ENCODE measurements around the gene GNG2. TPM values are rescaled to one million over a fixed set of nuclear protein-coding genes. Genes with fewer than 3 reads are reported as not detected.

The GNG2 gene
- total and polyA plus RNA-seq, 2 of the 8 experiments (the other 6 are each of a cell fraction or from before 2014, with no cell fraction given): 8.2 to 17.9 TPM

GRCh38 chr14:51939226-51939625 is 78.8 kb downstream of the GNG2 start:
- FAIRE-seq: no peak

More at GRCh38 chr14:51939226-51939625, 78.8 kb downstream of the GNG2 start:
- no peak for DNase-seq (ENCODE audit: low read depth in 1 of 2, low spot score in 2 of 2)
- POLR2A ChIA-PET (ENCODE audit: partially characterized antibody): interaction anchor here (0.6 kb wide), 1 partner anchor 46 kb away, joined by 3 read pairs; no protein-coding TSS in a partner anchor
- no peak overlapping the region for H4K8ac ChIP-seq (ENCODE audit: extremely low read depth, insufficient read depth, low read length)
- CTCF ChIA-PET (ENCODE audit: partially characterized antibody): interaction anchor here (1.2 to 1.7 kb wide), 2 partner anchors 14 to 163 kb away, joined by 4 to 5 read pairs; no protein-coding TSS in a partner anchor
- H3K79me2 ChIP-seq (ENCODE audit: control insufficient read depth in 1 of 2, insufficient read depth in 2 of 2, low read length in 2 of 2): no peaks in the 10 kb centered on the region
- 91% methylated on average over 6 of the region's 6 CpGs; no CpG with 5 or more reads in 1 of the 2 experiments for WGBS, 2 experiments (ENCODE audit: extremely low coverage in 1 of 2, insufficient coverage in 1 of 2, insufficient read length in 1 of 2, insufficient replicate concordance in 2 of 2, low coverage in 1 of 2, low lambda C conversion rate in 2 of 2, missing lambda C conversion rate in 1 of 2)
- H2BK5ac ChIP-seq (ENCODE audit: low read depth, low read length): no peak overlapping the region
- H2AK5ac ChIP-seq (ENCODE audit: low read depth, low read length): no peak overlapping the region
- H3K27me3 ChIP-seq (replicated peaks in 1 of 4; ENCODE audit: control insufficient read depth in 3 of 4, extremely low read depth in 1 of 4, insufficient read depth in 3 of 4, low read length in 3 of 4): no peaks in the 10 kb centered on the region
- no peak overlapping the region for H4K5ac ChIP-seq (ENCODE audit: insufficient read length, low read depth, low read length)
- no peaks in the 10 kb centered on the region for H3K36me3 ChIP-seq (ENCODE audit: control insufficient read depth in 2 of 4, insufficient read depth in 4 of 4, low read length in 3 of 4)
- no peak for TF ChIP-seq KDM1A (IDR thresholded peaks at IDR 0.05; ENCODE audit: borderline replicate concordance, low read length)
- no peak for TF ChIP-seq ASH2L (IDR thresholded peaks at IDR 0.05; ENCODE audit: low read length)
- TF ChIP-seq CREB1 (IDR thresholded peaks at IDR 0.05): no peak
- no peak for TF ChIP-seq SP2 (IDR thresholded peaks at IDR 0.05; ENCODE audit: low read length)
- no peak for TF ChIP-seq RXRA (IDR thresholded peaks at IDR 0.05; ENCODE audit: insufficient read depth, low read depth, low read length)
- TF ChIP-seq BCL11A (IDR thresholded peaks at IDR 0.05; ENCODE audit: low read depth in 2 of 2, low read length in 2 of 2): no peak
- no peak for TF ChIP-seq BACH1 (IDR thresholded peaks at IDR 0.05; ENCODE audit: low read length)
- TF ChIP-seq ATF3 (IDR thresholded peaks at IDR 0.05; ENCODE audit: insufficient read depth, low read depth, low read length): no peak
- TF ChIP-seq E2F6 (IDR thresholded peaks at IDR 0.05): no peak
- no peak for TF ChIP-seq HDAC2 (IDR thresholded peaks at IDR 0.05; ENCODE audit: borderline replicate concordance in 1 of 2, low read depth in 2 of 2, low read length in 2 of 2)
- TF ChIP-seq SP1 (IDR thresholded peaks at IDR 0.05; ENCODE audit: low read depth, low read length): no peak
- no peak for TF ChIP-seq RNF2 (IDR thresholded peaks at IDR 0.05; ENCODE audit: borderline replicate concordance, low read depth, low read length, missing control alignments, poor library complexity, severe bottlenecking)
- no peak overlapping the region for H3K27ac ChIP-seq (ENCODE audit: low read depth, low read length)
- H2BK20ac ChIP-seq (ENCODE audit: low read length): no peak overlapping the region
- H3K14ac ChIP-seq (ENCODE audit: insufficient read length): no peak overlapping the region
- no peak overlapping the region for H2BK12ac ChIP-seq (ENCODE audit: low read depth, low read length)
- no peak overlapping the region for H3K23ac ChIP-seq (ENCODE audit: insufficient read length)
- H2BK15ac ChIP-seq (ENCODE audit: low read length): no peak overlapping the region
- no peaks in the 10 kb centered on the region; the same call in 1 of the 2 replicates for H3K23me2 ChIP-seq (ENCODE audit: low read depth, low read length)
- no peak overlapping the region for H2BK120ac ChIP-seq (replicated peaks; ENCODE audit: low read depth, low read length)
- no peak overlapping the region for H3K4me2 ChIP-seq (ENCODE audit: insufficient read depth in 1 of 2, low read depth in 2 of 2, low read length in 2 of 2)
- no peak overlapping the region for H4K91ac ChIP-seq (replicated peaks; ENCODE audit: insufficient read length, low read length)
- H3K4ac ChIP-seq (replicated peaks; ENCODE audit: insufficient read length, low read depth, low read length): no peak overlapping the region
- H3K56ac ChIP-seq (replicated peaks; ENCODE audit: insufficient read length, low read depth, low read length): no peak overlapping the region
- peaks cover 0 to 8% (median 0%) of the 10 kb centered on the region in 4 experiments; a peak in 1 of 7 replicates for H3K4me1 ChIP-seq (replicated peaks in 1 of 4; ENCODE audit: control insufficient read depth in 3 of 4, insufficient read depth in 4 of 4, low read length in 3 of 4)
- no peaks in the 10 kb centered on the region for H4K20me1 ChIP-seq (replicated peaks in 1 of 2; ENCODE audit: control insufficient read depth in 1 of 2, insufficient read depth in 2 of 2, low read length in 2 of 2)
- no peak overlapping the region for H3K9ac ChIP-seq (replicated peaks in 1 of 4; ENCODE audit: extremely low read depth in 1 of 4, low read depth in 3 of 4, low read length in 3 of 4)
- H3K79me1 ChIP-seq (ENCODE audit: low read depth, low read length): no peaks in the 10 kb centered on the region
- no peak overlapping the region for H2AFZ ChIP-seq (ENCODE audit: low read length)
- no peak overlapping the region for H3K4me3 ChIP-seq (ENCODE audit: extremely low read depth in 1 of 4, insufficient read depth in 2 of 4, low read depth in 3 of 4, low read length in 4 of 4)
- no peaks in the 10 kb centered on the region for H3K9me3 ChIP-seq (ENCODE audit: insufficient read depth in 2 of 2, low read depth in 1 of 2, low read length in 1 of 2)
- H3K18ac ChIP-seq (ENCODE audit: extremely low read depth, low read length): no peak overlapping the region
